RWPE1 (cell line): ENCODE measurements around the gene MRPL44.
A peak's percentile ranks its signal among the peaks of the same experiment; 100 is the strongest.

Experiments used
- CTCF ChIA-PET: fragments of 350-600 bp; sonication (Branson Sonifier 250); formaldehyde crosslinking; extraction: SDS; loops from one replicate; lab custom pipeline; 2021; lab: Yijun Ruan, JAX
- POLR2A ChIA-PET: fragments of 400-600 bp; formaldehyde crosslinking; extraction: SDS; loops from one replicate; lab custom pipeline; 2020; ENCODE audit warnings: antibody characterized with exemption; ENCODE audit not compliant: low non-redundant PET; lab: Yijun Ruan, JAX
- DNase-seq: peaks from one replicate; pipeline ENCODE4 v3.0.0; 2012; ENCODE audit warnings: low spot score
- H3K27ac ChIP-seq: fragments of 450-650 bp; 2 replicates; pipeline ENCODE4 v1.5.1; 2017
- CTCF ChIP-seq: fragments of 450-650 bp; conservative IDR thresholded peaks from 2 replicates; pipeline ENCODE4 v1.5.1; 2017; ENCODE audit warnings: low read depth, mild to moderate bottlenecking

MRPL44 gene

GRCh38 chr2:223967981-223968380 is 10.7 kb downstream of the MRPL44 start:
- CTCF ChIA-PET: interaction anchor here (0.7 kb wide), 1 partner anchor 43 kb away, joined by 4 read pairs; no protein-coding TSS in a partner anchor
- POLR2A ChIA-PET: no interaction called here
- no peak for TF ChIP-seq CTCF
- no peak for DNase-seq
- H3K27ac ChIP-seq: peak overlapping the region; percentile 49; the same call in 1 of the 2 replicates

GRCh38 chr2:223969315-223969714 is 12.1 kb downstream of the MRPL44 start:
- H3K27ac ChIP-seq: no peak overlapping the region
- no peak for DNase-seq
- ChIA-PET CTCF (interaction anchor here (0.6 to 5.0 kb wide), 9 partner anchors 8 to 400 kb away, joined by 3 to 76 read pairs (median 6); no protein-coding TSS in a partner anchor), POLR2A (no interaction called here)
- TF ChIP-seq CTCF: no peak

- CTCF ChIA-PET: interaction anchor here (0.6 to 5.0 kb wide), 19 partner anchors 8 to 677 kb away, joined by 3 to 76 read pairs (median 4); no protein-coding TSS in a partner anchor
- TF ChIP-seq CTCF: no peak
- no peak overlapping the region for H3K27ac ChIP-seq
- no peak for DNase-seq
- POLR2A ChIA-PET: no interaction called here
These were observed 12.6 kb downstream of the MRPL44 start for GRCh38 chr2:223969856-223970255.

GRCh38 chr2:223970343-223971128 is 13.3 kb downstream of the MRPL44 start:
- H3K27ac ChIP-seq: peak overlapping the region; percentile 37; the same call in 1 of the 2 replicates
- peak; percentile 92 for TF ChIP-seq CTCF
- POLR2A ChIA-PET: no interaction called here
- peak; percentile 32 for DNase-seq
- CTCF ChIA-PET: interaction anchor here (0.6 to 5.0 kb wide), 24 partner anchors 9 to 961 kb away, joined by 3 to 76 read pairs (median 4); no protein-coding TSS in a partner anchor

GRCh38 chr2:223971731-223972130 is 14.5 kb downstream of the MRPL44 start:
- H3K27ac ChIP-seq: no peak overlapping the region
- TF ChIP-seq CTCF: no peak
- POLR2A ChIA-PET: no interaction called here
- no peak for DNase-seq
- CTCF ChIA-PET: interaction anchor here (0.7 to 5.0 kb wide), 4 partner anchors 18 to 315 kb away, joined by 5 to 76 read pairs (median 12); no protein-coding TSS in a partner anchor

GRCh38 chr2:223972656-223973102 is 15.4 kb downstream of the MRPL44 start:
- DNase-seq: no peak
- TF ChIP-seq CTCF: no peak
- H3K27ac ChIP-seq: peak overlapping the region; percentile 34; the same call in 1 of the 2 replicates
- ChIA-PET CTCF (interaction anchor here (1.0 to 5.0 kb wide), 2 partner anchors 15 to 311 kb away, joined by 3 to 76 read pairs; partner anchors contain the start of gene MRPL44), POLR2A (no interaction called here)
